HG02763 (cell line): Measurements from ENCODE around the gene HOXB1.

Source experiments
- ATAC-seq: cut with Tn5 transposase; IDR thresholded peaks from one replicate; pipeline ENCODE4 v1.9.1; 2021; ENCODE audit warnings: mild to moderate bottlenecking, moderate library complexity; ENCODE audit not compliant: unreplicated experiment

Gene HOXB1

DNA sequence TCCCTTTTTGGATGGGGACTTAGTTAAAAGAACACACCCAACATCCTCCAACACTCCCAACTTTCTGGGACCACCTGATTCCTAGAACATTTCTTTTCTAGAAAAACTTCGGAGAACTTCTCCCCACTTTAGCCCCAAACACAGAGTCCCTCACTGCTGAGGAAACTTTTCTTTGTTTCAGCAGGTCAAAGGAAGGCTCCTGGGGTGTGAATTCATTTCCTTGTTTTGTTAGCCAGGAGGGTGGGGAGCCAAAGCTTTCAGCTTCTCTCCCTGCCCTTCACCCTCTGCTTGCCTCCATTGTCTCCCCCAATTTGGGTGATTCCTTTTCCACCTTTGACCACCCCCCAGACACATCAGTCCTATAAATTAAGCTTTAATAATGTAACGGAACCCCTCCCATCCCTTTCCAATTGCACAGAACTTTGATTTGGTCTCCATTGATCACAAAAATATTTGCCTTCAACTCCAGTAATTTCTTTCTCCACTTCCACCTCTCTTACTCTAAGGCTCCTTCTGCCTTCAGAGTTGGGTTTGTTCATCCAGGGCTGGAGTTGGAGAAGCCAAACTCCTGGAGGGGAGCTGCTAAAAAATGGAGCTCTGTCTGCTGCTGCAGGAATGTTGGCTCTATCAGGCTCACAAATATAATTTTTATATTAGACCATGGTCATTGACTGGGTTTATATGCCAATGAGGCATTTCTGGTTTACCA, 37.0 kb upstream of the HOXB1 start:
- no peak for ATAC-seq

DNA sequence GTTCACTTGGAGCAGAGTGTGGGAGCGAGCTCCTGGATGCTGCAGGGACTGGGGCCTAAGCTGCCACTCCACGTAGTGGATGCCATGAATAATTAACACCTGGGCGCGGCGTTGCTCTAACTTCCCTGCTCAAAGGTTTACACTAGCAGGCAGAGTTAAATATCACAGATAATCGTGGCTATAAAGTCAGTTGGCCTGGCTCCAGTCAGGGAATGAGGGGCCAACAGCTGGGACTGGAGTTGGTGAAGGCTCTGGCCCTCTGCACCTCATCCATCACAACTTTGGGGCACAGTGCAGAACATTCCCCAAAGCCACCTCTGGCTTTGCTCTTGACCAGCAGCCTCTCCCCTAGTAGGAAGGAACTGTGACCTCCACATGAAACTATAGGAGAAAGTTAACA, 36.4 kb upstream of the HOXB1 start:
- no peak for ATAC-seq

DNA sequence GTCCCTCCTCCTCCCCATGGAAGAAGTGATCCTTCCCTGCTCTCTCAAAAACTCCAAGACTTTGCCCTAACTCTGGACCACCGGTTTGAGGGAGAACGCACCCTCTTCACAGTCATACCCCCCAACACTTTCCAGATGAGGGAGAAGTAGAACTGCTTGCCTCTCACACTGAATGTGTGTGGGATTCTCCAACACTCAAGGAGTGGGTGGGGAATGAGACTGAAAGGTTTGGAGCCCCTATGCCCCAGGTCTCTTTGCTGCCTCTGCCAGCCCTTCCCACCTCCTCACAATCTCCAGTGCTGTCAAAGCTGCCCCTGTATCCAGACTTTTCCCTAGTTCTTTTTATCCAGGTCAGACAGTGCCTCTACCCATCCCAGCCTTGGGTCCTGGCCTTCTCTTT, 35.9 kb upstream of the HOXB1 start:
- ATAC-seq = no peak

DNA sequence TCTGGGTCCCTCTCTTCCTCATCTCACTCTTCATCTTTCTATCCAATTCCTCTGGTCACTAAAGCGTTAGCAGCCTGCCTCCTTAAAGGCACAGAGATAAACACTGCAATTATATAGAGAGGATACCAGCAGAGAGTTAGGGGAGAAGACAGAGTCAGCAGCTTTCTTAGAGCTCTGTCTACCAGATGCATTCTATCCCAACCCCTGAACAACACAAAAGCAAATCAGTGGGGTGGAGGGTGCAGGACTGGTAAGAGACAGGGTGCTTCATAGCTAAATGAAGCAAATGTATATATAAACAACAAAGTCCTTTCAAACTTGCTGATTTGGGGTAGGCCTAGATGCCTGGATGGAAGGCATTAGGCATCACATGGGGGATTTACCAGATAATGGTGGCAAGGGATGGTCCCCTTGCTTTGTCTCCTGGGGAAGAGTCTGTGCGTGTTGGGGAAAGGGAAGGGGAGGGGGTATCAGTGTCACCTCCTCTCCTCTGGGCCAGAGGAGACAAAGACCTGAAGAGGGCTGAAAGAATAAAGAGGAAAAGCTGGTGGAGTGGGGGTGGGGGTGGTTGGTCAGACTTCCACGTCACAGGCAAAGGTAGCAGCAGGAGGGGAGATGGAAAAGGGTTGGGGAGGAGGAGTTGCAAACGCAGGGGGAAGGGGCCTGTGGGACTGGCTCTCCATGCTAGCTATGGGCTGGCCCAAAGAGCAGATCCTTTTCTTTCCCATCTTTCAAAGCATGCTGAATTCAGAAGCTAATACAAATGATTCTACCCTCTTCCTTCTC, 35.3 kb upstream of the HOXB1 start:
- no peak for ATAC-seq

DNA sequence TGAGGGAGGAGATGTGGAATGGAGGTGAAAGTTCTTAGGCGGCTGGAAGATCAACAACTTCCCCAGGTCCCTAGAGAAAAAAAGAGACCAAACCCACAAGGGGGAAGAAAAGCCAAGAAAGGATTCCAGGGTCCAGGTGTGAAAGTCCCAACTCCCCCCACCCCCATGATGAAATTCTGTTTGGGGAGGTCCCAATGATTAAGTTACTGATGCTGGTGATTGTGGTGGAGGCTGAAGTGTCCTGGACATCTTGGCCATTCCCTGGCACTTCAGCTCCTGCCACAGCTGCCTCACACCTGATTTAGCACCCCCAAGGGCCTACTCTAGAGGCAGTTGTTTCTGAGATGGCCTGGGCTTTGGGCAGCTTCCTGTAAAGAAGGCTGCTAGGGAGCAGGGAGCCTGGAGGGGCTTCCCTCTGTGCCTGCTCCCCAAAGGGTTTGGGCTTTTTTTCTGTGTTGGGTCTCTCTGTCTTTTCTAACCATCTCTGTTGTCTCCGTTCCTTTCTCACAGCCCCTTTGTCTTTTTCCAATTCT, 34.3 kb upstream of the HOXB1 start:
- ATAC-seq = no peak

DNA sequence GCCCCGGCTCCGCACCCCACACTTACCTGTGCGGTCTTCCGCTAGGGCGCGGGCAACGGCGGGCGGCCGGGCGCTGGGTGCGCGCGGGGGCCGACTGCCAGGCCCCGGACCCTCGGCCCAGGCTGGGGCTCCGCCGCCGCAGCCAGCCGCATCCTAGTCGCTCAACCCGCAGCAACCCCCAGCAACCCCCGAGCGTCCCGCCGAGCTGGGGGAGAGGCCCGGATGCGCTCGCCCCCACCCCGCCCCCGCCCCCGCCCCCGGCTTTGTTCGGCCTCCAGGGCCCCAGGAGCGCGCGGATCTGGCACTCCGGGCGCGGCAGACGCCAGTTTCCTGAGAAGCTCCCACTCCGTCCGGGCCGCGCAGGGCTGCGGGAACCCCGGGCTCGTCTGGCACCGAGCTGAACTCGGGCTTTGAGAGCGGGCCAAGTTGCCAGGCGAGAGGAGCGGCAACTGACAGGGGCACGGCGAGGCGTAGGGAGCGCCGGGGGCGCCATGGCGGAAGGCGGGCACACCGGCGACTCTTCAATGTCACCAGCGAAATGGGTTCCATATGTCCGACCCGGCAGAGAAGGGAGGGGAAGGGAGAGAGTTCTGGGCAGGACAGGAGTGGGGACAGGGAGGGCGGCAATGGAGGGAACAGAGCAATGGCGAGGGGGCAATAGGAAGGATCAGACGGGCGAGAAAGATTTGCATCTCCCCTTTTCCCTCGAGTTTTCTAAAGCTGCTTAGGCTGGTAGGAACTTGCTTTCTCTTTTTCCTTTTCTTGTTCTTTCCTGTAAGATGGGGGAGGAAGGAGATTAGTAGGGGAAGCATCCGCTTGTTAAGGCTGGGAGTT, 33.6 kb upstream of the HOXB1 start:
- ATAC-seq = no peak

DNA sequence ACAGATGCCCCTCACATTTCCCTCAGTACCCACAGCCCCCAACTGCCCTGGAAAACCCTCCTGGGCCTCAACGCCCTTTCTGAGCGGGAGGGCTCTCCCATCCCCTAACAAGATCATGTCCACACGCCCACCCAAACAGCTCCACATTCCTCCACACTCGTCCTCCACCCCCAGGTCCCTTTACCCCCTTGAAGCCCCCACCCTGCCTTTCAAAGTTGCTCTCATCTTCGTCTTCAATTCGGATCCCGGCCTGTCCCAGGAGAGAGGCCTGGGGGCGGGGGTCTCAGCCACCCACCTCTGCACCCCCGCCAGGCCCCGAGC, 33.0 kb upstream of the HOXB1 start:
- no peak for ATAC-seq

DNA sequence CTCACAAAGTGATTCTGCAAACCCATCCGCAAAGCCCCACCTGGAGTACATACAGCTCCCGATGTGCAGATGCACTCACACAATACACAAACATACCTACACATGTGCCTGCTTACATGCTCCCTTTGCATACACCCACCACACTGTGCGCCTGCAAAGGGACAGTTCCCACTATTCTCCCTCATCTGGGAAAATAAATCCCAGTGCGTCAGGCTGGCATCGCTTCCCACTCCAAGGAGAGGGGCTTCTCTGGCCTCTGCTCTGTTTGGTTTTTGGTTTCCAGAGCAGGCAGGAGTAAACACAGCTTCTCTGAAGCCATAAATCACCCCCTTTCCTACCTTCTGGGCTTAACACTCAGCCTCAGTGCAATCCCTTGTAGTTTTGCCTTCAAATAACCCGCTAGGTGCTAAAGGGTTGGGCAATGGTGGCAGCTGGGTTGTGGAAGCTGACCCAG, 32.6 kb upstream of the HOXB1 start:
- ATAC-seq = no peak

DNA sequence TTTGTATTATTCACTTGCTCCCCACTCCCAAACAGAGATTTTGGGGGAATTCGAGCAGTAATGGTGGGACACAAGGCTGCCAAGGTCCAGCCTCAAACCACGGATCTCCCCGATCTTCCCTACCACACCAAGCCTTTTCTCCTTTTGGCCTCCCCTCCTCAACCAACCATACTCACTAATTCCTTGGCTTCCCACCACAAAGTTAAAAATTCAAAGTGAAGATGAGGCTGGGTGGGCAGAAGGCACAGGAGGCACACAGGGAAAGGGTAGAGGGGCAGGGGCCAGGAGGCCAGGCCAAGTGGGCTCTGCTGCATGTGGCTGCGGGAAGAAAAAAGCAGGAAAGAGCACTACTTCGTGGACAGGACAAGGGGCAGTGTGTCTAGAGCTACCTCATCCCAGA, 32.1 kb upstream of the HOXB1 start:
- no peak for ATAC-seq

DNA sequence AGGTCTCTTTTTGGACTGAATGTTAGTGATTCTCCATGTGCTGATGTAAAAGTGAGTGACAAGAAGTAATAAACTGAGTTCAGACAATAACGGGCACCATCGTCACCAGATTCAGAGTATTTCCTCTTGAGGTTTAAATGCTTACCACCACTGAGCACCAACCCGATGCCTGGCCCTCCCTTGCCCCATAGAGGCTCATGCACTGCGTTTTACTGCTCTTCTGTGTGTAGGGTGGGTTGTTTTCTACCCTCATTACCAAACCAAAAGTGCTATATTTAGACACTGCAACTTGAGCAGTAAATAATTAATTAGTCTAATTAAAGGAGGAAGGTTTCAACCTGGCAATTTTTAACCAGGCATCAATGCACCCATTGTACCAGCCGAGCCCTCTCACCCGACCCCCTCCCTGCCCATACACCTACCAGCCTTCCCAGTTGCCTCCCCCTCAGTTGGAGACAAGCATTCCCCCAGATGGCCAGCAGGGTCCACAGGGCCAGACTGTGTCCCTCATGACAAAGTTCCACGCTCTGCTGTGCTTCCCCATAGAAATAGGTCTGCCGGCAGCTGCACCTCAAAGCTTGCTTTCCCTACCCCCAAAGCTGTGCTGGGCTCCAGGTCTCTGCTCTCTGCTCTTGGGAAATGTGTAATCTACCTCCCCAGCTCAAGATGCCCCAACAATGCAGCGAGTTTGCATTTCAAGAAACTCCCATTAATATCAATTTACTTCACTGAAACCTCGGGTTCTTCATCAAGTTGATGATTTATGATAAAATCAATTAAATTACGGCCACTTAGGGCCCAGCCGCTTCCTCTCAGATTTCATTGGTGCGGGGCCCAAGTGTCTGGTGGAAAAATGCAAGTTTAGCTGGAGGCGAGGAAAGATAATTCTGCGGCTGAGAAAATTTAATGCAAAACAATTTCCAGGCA, 31.3 kb upstream of the HOXB1 start:
- ATAC-seq = peak; percentile 41

DNA sequence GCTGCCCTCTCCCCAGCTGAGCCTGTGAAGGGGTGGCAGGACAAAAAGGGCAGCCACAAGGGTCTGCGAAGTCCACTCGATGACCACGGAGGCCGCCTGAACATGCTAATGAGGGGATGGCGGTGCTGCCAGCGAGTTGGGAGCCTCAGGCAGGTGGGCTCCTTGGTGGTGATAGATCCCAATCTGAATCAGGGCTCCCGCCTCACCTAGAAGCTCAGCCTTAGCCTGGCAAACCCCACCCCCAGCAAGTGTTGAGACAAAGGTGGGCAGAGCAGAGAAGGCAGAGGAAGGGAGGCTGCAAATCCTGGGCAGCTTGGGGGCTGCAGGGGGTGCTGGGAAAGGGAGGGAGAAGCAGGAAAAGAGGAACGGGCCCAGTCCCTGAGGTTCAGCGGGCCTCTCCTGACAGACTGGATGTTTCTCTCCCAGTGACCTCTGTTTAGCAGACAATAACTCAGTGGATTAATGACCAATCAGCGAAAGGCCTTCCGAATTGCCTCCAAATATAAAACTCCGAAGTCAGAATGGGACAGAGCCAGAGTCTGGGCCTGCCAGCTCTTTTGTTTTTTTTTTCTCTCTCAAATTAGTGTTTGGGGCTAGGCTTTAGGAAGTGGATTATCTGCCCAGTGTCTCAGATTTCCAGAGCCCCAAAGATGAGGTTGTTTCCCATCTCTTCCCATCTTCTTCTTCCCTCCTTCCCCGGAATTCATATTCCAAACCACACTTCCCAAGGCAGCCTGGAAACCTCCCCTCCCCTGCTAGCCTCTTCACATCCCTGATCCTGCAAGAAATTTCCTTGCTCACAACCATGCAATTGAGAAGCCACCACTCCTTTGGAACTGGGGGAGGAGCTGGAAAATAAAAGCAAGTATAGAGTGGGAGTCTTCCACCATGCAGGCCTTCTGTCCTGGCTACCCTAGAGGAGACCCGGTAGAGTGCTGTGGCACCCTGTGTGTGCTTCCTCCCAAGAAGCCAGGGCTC, 29.3 kb upstream of the HOXB1 start:
- no peak for ATAC-seq

DNA sequence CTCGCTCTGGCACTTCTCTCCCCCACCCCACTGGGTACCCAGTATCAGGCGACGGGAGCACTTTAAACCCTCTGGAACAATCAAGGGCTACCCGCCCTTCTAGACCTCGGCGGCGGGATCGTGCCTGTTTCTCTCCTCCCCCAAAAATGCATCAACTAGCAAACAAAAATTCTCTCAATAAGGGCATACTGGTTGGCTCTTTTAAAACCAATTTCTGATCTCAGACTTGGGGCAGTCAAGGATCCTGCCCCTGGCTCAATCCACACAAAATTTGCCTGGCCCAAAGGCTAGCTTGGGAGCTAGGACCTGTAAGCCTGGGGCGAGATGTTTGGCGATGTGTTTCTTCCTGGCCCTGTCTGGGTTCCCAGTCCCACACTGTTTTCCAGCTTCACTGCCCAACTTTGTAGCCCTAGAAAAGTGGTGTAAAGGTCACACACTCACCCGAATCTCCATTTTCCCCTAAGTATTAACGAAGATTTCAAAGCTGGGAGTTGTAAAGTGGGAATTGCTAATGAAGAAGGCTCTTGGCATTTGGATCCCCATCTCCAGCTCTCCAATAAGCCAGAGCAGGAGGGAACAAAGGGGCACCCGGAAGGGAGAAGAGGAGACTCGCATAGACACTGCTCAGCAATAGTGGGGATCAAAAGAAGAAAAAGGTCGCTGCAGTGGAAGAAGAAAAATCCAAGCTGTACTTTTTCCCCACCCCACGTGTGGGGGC, 28.5 kb upstream of the HOXB1 start:
- no peak for ATAC-seq

DNA sequence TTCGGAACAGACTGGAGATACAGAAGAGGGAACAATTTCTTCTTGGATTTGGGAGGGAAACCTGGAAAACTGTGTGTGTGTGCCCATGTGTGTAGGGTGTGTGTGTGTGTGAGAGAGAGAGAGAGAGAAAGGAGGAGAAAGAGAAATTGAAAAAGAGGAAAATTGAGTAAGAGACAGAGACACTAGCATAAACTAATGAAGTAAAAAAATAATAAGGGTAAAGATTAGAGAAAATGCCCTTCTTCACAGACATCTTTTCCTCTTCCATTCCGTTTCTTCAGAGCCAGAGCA, 28.0 kb upstream of the HOXB1 start:
- no peak for ATAC-seq

DNA sequence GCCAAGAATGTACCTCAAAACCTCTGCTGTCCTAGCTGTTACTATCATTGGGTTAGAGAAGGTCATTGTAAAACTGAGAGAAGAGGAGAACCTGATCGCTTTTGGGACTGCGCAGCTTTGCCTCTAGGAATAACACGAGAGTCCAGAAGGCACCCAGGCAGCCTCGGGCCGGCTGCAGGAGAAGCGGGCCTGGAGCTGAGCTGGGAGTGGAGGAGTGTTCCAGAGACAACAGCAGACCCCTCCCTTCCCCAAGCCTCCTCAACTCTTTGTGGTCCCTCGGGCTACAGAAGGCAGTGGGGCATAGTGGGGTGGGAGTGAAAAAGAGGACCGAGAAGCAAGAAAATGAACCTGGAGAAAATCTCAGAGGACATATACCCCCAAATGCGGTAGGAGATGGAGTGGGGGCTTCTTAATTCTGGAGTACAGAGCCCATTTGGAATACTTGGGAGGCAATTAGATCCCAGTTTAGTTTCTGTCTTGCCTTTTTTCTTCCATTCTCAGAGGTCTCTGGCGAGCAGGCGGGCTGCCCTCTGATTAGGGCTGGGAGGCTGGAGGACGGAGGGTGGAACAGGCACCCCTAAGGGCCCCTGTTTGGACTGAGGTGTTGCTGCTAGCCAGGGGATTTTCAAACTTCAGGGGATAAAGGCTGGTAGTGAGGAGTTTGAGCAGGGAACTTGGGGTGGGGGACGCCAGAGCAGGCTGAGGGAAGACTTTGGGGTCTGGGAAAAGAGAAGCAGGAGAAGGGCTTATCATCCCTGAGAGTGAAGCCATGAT, 27.4 kb upstream of the HOXB1 start:
- no peak for ATAC-seq

DNA sequence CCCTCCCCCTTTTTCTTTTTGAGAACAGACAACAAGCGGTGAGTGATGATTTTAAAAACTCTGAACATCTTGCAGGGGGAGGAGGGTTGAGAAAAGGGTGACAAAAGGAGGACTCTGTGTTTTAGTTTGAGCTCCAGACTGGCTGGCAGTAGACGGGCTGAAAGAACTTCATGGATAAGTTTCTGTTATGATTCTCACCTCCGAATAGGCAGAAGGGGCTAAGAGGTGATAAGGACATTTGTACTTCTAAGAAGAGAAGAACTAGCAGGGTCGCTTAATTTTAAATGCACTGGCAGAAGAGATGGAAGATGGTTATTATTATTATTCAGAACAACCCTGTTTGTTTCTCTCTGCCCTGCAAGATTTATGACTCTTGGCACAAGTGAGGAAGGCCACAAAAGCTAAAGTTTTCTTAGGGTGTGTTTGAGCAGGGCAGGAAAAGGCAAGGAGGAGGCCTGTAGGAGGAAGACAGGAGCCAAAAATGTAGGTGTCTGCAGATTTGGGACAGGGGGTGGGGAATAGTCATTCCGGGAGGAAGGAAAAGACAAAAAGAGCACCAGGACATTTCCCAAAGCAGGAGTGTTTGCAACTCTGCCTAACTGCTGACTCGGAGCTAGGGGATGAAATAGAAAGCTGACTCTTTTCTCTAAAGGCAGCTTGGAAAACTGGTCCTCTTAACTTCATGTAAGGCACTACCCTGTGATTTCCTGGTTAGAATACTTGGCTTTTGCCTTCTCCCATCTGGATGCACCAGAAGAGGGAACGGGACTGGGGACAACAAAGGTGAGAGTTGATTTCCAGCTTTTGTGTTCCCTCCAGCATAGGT, 26.0 kb upstream of the HOXB1 start:
- ATAC-seq = no peak

DNA sequence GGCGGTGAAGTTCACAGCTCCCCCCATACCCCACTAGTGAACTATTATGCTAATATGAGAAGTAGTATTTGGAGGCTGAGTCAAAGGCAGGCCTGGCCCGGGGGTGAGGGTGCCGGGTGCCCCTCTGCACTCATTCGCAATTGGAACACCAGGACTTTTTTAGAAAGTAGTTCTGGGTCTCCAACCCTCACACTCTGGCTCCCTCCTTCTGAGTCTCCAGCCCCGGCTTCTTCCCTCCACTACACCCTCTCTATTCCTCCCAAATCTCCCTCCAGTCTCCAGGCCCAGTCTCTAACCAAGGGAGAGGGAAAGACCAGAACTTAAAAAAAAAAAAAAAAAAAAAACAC, 25.4 kb upstream of the HOXB1 start:
- no peak for ATAC-seq
